ENCODE data around the gene RABAC1. TPM values are rescaled to one million over a fixed set of nuclear protein-coding genes. Genes with fewer than 3 reads are reported as not detected.

RABAC1 gene
- total RNA-seq, 2 experiments from 2014 or later = 171 to 191 TPM

GRCh38 chr19:41981724-41982123 is 22.6 kb upstream of the RABAC1 start:
- CTCF ChIA-PET (ENCODE audit: unreplicated experiment) = no interaction called here
- H3K9me2 ChIP-seq (ENCODE audit: insufficient read depth, low read length) = no peaks in the 10 kb centered on the region
- intact Hi-C loops (cut with micrococcal nuclease; ENCODE audit: unreplicated experiment) = no loop called here
- BruUV-seq (replicated peaks) = no TSS peak
- no peak overlapping the region for H2AFZ ChIP-seq (ENCODE audit: low read length)
- TF ChIP-seq EZH2phosphoT487 (IDR thresholded peaks at IDR 0.05; ENCODE audit: borderline replicate concordance, low read depth, low read length) (no peak), CTCF (conservative IDR thresholded peaks at IDR 0.05; ENCODE audit: low read length) (no peak)
- no peak overlapping the region for H3K4me3 ChIP-seq (ENCODE audit: low read depth, low read length, poor library complexity, severe bottlenecking)
- H4K20me1 ChIP-seq (ENCODE audit: insufficient read depth, low read length) = no peaks in the 10 kb centered on the region
- no peaks in the 10 kb centered on the region for H3K79me2 ChIP-seq (ENCODE audit: insufficient read depth, low read depth, low read length)
- POLR2A ChIA-PET = no interaction called here
- H3K27ac ChIP-seq (ENCODE audit: low read depth, low read length, poor library complexity, severe bottlenecking) = no peak overlapping the region
- H3K4me2 ChIP-seq (ENCODE audit: low read length) = no peak overlapping the region
- H3K4me1 ChIP-seq (ENCODE audit: insufficient read depth, low read length, poor library complexity, severe bottlenecking) = no peaks in the 10 kb centered on the region
- no peaks in the 10 kb centered on the region for H3K9me3 ChIP-seq (ENCODE audit: low read length)
- DNase-seq (ENCODE audit: low spot score) = no peak
- peaks cover 47% of the 10 kb centered on the region for H3K36me3 ChIP-seq (ENCODE audit: insufficient read depth, low read length)

- no TSS peak for BruUV-seq (replicated peaks)
- CTCF ChIA-PET (ENCODE audit: unreplicated experiment) = no interaction called here
- intact Hi-C loops (cut with micrococcal nuclease; ENCODE audit: unreplicated experiment) = no loop called here
Measured at GRCh38 chr19:41978470-41978869, 19.3 kb upstream of the RABAC1 start.

GRCh38 chr19:41977916-41978315 is 18.8 kb upstream of the RABAC1 start:
- intact Hi-C loops (cut with micrococcal nuclease; ENCODE audit: unreplicated experiment) = no loop called here
- Histone ChIP-seq H3K9me3 (ENCODE audit: low read length) (no peaks in the 10 kb centered on the region), H3K4me3 (ENCODE audit: low read depth, low read length, poor library complexity, severe bottlenecking) (no peak overlapping the region), H3K79me2 (ENCODE audit: insufficient read depth, low read depth, low read length) (no peaks in the 10 kb centered on the region), H3K4me2 (ENCODE audit: low read length) (no peak overlapping the region), H3K9me2 (ENCODE audit: insufficient read depth, low read length) (no peaks in the 10 kb centered on the region), H4K20me1 (ENCODE audit: insufficient read depth, low read length) (no peaks in the 10 kb centered on the region), H2AFZ (ENCODE audit: low read length) (no peak overlapping the region), H3K27ac (ENCODE audit: low read depth, low read length, poor library complexity, severe bottlenecking) (no peak overlapping the region), H3K4me1 (ENCODE audit: insufficient read depth, low read length, poor library complexity, severe bottlenecking) (no peaks in the 10 kb centered on the region), H3K36me3 (ENCODE audit: insufficient read depth, low read length) (peaks cover 51% of the 10 kb centered on the region)
- no TSS peak for BruUV-seq (replicated peaks)
- no peak for TF ChIP-seq EZH2phosphoT487 (IDR thresholded peaks at IDR 0.05; ENCODE audit: borderline replicate concordance, low read depth, low read length)
- TF ChIP-seq CTCF (conservative IDR thresholded peaks at IDR 0.05; ENCODE audit: low read length) = no peak
- ChIA-PET POLR2A (interaction anchor here (0.7 kb wide), 1 partner anchor 192 kb away, joined by 4 read pairs; no protein-coding TSS in a partner anchor), CTCF (ENCODE audit: unreplicated experiment) (no interaction called here)
- DNase-seq (ENCODE audit: low spot score) = no peak

More at GRCh38 chr19:41978470-41978869, 19.3 kb upstream of the RABAC1 start:
- H3K36me3 ChIP-seq (ENCODE audit: insufficient read depth, low read length) = peaks cover 51% of the 10 kb centered on the region
- DNase-seq (ENCODE audit: low spot score) = no peak
- H3K4me3 ChIP-seq (ENCODE audit: low read depth, low read length, poor library complexity, severe bottlenecking) = no peak overlapping the region
- H3K4me1 ChIP-seq (ENCODE audit: insufficient read depth, low read length, poor library complexity, severe bottlenecking) = no peaks in the 10 kb centered on the region
- H3K27ac ChIP-seq (ENCODE audit: low read depth, low read length, poor library complexity, severe bottlenecking) = no peak overlapping the region
- no peaks in the 10 kb centered on the region for H4K20me1 ChIP-seq (ENCODE audit: insufficient read depth, low read length)
- no peak for TF ChIP-seq CTCF (conservative IDR thresholded peaks at IDR 0.05; ENCODE audit: low read length)
- TF ChIP-seq EZH2phosphoT487 (IDR thresholded peaks at IDR 0.05; ENCODE audit: borderline replicate concordance, low read depth, low read length) = no peak
- H3K9me2 ChIP-seq (ENCODE audit: insufficient read depth, low read length) = no peaks in the 10 kb centered on the region
- H2AFZ ChIP-seq (ENCODE audit: low read length) = no peak overlapping the region
- H3K9me3 ChIP-seq (ENCODE audit: low read length) = no peaks in the 10 kb centered on the region
- no peaks in the 10 kb centered on the region for H3K79me2 ChIP-seq (ENCODE audit: insufficient read depth, low read depth, low read length)
- POLR2A ChIA-PET = no interaction called here
- H3K4me2 ChIP-seq (ENCODE audit: low read length) = no peak overlapping the region

Measured in OCI-LY7 (cell line).